Stimulated activated CD4-positive, alpha-beta T cell treated with anti-CD3 and anti-CD28 coated beads, Interleukin-2, amount 100 ng/mL, for 24 hours (primary cell): ENCODE measurements around the gene SMPD3.

Experiments used
- DNase-seq, 2 donors: peaks; one replicate each; pipeline ENCODE4 v3.0.0-alpha.2; 2020

The SMPD3 gene

GRCh38 chr16:68319185-68319908 lies 129.0 kb downstream of the SMPD3 start:
- peak; percentile 42 to 54 for DNase-seq

- DNase-seq = no peak
These were observed 135.2 kb downstream of the SMPD3 start for GRCh38 chr16:68313116-68313515.

GRCh38 chr16:68310774-68311511 lies 137.4 kb downstream of the SMPD3 start, which contains the start of the genes PRMT7 and SLC7A6OS:
PRMT7 (plus strand) TSS chr16:68311019; CDS start chr16:68315980, 4,961 bp downstream.
SLC7A6OS (minus strand) TSS chr16:68310946; CDS start chr16:68310926, 20 bp downstream.
- DNase-seq = peak; percentile 92 to 94

- DNase-seq = no peak
These were observed 137.9 kb downstream of the SMPD3 start for GRCh38 chr16:68310437-68310773.

GRCh38 chr16:68309799-68310198 lies 138.5 kb downstream of the SMPD3 start:
- DNase-seq = no peak
